NB4 (cell line): ENCODE measurements around the gene DENND11.
A peak's percentile ranks its signal among the peaks of the same experiment; 100 is the strongest.

Source experiments
- DNase-seq: peaks from one replicate; pipeline ENCODE4 v3.0.0; 2010; ENCODE audit warnings: low read depth
- H3K4me3 ChIP-seq: one replicate; pipeline ENCODE4 v1.5.1; 2011; ENCODE audit warnings: mild to moderate bottlenecking, low read depth, low read length, moderate library complexity
- CTCF ChIP-seq: IDR thresholded peaks from one replicate; pipeline ENCODE4 v1.5.1; 2012; ENCODE audit warnings: low read depth, low read length
- MYC ChIP-seq: IDR thresholded peaks from 2 replicates; pipeline ENCODE4 v1.6.1; 2011; ENCODE audit warnings: low read depth, low read length
- POLR2A ChIP-seq: IDR thresholded peaks from 2 replicates; pipeline ENCODE4 v1.6.1; 2011; ENCODE audit warnings: mild to moderate bottlenecking; ENCODE audit not compliant: insufficient read length; ENCODE audit errors: extremely low read depth
- TF ChIP-seq, protein P1 (sequence below): IDR thresholded peaks from 2 replicates; pipeline ENCODE4 v1.6.1; 2011; ENCODE audit warnings: low read depth, low read length

Gene DENND11

DNA sequence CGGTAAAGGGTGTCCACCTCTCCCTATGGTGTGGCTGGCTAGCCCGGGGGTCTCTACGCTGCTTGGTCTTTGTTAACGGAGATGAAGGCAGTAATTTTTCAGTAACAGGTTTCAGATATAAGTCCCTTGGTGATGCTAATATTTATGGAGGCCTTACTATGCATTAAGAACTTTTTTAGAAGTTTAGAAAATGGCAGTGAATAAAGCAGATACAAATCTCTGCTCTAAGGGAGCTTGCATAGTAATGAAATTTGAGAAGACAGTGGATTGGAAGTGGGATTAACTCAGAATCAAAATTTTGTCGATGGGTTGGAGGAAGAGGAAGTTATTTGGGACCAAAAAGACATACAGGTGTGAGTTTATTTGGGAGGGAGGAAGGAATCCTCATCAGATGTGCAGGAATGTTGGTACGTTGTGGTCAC, 36.6 kb upstream of the DENND11 start:
- no peak for TF ChIP-seq MYC
- TF ChIP-seq, protein P1, sequence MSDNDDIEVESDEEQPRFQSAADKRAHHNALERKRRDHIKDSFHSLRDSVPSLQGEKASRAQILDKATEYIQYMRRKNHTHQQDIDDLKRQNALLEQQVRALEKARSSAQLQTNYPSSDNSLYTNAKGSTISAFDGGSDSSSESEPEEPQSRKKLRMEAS: no peak
- TF ChIP-seq POLR2A: no peak
- TF ChIP-seq CTCF: no peak
- H3K4me3 ChIP-seq: peak overlapping the region; percentile 97
- DNase-seq: no peak

DNA sequence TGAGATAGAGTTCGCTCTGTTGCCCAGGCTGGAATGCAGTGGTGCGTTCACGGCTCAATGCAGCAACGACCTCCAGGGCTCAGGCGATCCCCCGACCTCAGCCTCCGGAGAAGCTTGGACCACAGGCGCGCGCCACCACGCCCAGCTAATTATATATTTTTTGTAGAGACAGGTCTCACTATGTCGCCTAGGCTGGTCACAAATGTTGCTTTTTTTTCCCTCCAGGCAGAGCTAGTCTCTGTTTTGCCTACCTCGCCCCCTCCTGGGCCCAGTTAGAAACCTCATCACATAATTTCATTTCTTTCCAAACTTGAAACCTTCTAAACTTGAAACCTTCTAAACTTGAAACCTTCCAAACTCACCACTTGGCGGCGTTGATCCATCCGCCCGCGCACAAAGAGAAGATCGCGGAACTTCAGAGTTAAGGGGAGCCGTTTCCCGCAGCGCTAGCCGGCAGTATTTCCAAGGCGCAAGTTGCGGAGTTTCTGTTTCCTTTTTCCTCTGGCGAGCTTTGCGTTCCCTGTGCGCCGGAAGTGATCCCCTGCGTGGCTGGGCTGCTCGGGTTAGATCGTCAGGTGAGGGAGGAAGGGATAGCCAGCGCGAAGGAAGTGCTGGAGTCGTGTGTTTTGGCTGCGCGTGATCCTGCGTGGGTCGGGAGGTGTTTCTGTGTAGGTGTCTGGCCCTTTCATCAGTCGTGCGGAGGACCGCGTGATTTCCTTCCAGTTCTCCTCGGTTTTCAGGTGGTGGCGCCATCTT, 36.0 kb upstream of the DENND11 start, which contains the start of gene SSBP1:
SSBP1 (plus strand) TSS at position 523 of the 756 bp plus-strand sequence. CDS start 809 bp downstream, outside the sequence.
- peak within 1 kb of the TSS; percentile 97 for H3K4me3 ChIP-seq
- DNase-seq: peak; percentile 99
- peak; percentile 98 for TF ChIP-seq CTCF
- TF ChIP-seq, protein P1: peak; percentile 94
- TF ChIP-seq MYC: peak; percentile 98
- TF ChIP-seq POLR2A: peak; percentile 96

GRCh38 chr7:141737118-141737835, 35.3 kb upstream of the DENND11 start:
- peak; percentile 42; the same call in 1 of the 2 replicates for TF ChIP-seq MYC
- TF ChIP-seq, protein P1: peak; percentile 35; the same call in 1 of the 2 replicates
- no peak for TF ChIP-seq POLR2A
- no peak for TF ChIP-seq CTCF
- peak; percentile 69 for DNase-seq
- H3K4me3 ChIP-seq: peak overlapping the region; percentile 97

GRCh38 chr7:141731476-141732149, 29.6 kb upstream of the DENND11 start:
- no peak overlapping the region for H3K4me3 ChIP-seq
- no peak for TF ChIP-seq CTCF
- TF ChIP-seq, protein P1: no peak
- TF ChIP-seq MYC: no peak
- no peak for TF ChIP-seq POLR2A
- no peak for DNase-seq

- no peak overlapping the region for H3K4me3 ChIP-seq
- TF ChIP-seq POLR2A (no peak), MYC (no peak), CTCF (no peak)
- TF ChIP-seq, protein P1: no peak
- no peak for DNase-seq
Observed at GRCh38 chr7:141729020-141729419, 27.1 kb upstream of the DENND11 start.
